HG03280 (cell line): ENCODE data around the gene SUMF2.
"Not testable (repeated sequence)": the region's sequence is repeated elsewhere in the genome, so short reads cannot be mapped to it uniquely, and the experiment has no call there.

Source experiments
- ATAC-seq: cut with Tn5 transposase; IDR thresholded peaks from one replicate; pipeline ENCODE4 v1.9.1; 2021; ENCODE audit warnings: mild to moderate bottlenecking, moderate library complexity; ENCODE audit not compliant: unreplicated experiment

The SUMF2 gene

DNA sequence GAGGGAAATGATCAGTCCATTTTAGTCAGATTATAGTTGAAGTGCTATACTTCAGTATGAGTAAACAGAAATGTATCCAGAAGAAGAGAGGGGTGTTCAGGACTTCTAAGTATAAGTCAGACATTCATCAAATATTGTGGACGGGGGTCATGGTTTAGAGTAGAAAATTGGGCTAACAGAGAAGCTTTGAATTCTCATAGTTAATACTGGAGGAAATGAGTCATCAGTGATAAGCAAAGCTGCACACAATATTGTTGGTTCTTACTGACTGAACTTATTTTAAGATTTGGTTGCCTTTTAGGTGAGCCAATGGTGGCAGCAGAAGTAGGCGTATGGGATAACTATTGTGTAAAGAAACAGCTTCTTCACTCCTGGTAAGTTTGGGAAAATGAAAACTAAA lies 1.7 kb upstream of the SUMF2 start:
- no peak for ATAC-seq

DNA sequence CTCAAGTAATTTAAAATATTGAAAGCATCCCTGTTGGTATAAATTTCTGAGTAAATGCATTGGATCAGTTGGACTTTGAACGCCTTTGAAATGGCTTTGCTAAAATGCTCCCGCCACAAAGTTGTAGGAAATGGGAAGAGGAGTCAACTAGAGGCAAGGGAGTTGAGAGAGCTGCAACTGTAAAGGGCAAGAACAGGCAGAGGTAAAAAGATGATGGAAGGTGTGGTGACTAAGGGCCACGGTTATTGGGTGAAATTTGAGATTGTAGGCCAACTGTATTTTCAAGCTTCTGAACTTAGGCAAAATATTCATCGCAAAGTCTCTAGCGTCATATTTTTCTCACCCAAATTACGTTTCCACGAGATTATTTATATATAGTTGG lies 595 bp upstream of the SUMF2 start:
- no peak for ATAC-seq

- ATAC-seq, result not testable (repeated sequence)
These were observed 2.3 kb downstream of the SUMF2 start for GRCh38 chr7:56066376-56066775.

DNA sequence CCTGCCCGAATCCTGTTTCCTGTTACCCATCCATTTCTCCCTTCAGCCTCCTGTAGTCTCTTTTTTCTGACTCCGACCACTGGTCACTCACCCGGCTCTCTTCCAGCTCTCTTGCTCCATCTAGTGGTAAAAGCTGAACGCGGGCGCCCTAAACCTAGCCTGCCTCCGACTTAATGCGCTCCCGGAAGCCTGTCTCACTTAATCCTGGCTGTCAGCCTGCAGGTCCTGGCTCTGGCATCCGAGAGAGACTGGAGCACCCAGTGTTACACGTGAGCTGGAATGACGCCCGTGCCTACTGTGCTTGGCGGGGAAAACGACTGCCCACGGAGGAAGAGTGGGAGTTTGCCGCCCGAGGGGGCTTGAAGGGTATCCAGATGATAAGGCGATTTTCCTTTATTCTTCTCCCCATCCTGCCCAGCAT lies 10.3 kb downstream of the SUMF2 start:
- ATAC-seq, result peak; percentile 77

GRCh38 chr7:56077681-56078080 lies 13.6 kb downstream of the SUMF2 start:
- no peak for ATAC-seq

GRCh38 chr7:56078196-56078595 lies 14.1 kb downstream of the SUMF2 start:
- ATAC-seq, result no peak

GRCh38 chr7:56079450-56080185 lies 15.5 kb downstream of the SUMF2 start:
- no peak for ATAC-seq

DNA sequence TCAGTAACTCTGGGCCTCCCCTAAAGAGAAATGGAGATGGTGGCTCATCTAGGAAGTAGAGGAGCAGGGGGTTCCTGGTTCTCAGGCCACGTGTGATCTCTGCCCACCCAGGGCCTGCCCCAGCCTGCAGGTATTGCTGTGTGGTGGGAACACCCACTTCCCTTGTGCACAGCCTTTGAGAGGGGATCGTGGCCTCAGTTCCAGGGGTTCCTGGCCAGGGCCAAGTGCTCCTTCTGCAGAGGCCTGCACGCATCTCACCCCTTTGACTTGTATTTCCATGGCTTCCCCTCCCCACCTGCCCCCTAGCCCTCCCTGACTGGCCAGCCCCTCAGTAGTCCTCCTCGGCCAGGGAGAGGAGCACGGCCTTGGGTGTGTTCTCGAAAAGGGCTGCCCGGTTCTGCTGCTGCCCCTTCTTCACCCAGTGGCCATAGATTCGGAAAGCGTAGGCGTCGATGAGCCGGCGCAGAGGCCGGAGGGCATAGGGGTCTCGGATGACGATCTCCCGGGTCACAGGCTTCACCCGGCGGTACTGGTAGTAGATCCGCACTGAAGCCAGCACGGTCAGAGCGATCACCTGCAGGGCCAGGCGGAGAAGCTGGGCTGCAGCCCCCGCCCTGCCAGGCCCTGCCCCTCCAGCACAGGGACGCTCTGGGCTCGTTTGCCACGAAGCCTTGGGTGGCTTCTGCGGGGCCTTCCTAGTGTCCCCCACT lies 16.8 kb downstream of the SUMF2 start:
- not testable (repeated sequence) for ATAC-seq

- no peak for ATAC-seq
These were observed 17.7 kb downstream of the SUMF2 start for GRCh38 chr7:56081626-56082340.

DNA sequence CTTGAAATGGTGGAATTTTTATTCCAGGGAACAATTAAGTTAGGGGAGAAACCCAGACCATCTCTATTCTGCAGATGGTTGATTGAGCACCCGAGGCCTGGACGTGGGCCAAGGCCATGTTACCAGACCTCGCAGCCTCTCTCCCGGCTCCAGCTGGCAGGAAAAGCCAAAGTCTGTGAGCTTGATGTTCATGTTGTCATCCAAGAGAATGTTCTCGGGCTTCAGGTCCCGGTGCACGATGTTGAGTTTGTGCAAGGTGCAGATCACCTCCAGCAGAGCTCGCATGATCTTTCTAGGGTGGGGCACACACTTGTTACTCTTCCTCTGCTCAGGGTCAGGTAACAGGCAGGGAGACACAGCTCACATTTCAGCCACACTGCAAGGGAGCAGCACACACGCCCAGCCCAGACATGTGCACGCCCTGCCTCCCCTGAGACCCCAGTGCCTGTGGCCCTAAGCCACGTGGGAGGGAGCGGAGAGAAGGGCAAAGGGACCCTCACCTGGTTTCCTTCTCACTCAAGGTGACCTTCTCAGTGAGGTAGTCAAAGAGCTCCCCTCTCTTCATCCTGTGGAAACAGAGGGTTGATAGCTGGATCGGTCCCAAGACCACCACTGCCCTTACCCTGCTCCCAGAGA lies 19.2 kb downstream of the SUMF2 start:
- no peak for ATAC-seq

DNA sequence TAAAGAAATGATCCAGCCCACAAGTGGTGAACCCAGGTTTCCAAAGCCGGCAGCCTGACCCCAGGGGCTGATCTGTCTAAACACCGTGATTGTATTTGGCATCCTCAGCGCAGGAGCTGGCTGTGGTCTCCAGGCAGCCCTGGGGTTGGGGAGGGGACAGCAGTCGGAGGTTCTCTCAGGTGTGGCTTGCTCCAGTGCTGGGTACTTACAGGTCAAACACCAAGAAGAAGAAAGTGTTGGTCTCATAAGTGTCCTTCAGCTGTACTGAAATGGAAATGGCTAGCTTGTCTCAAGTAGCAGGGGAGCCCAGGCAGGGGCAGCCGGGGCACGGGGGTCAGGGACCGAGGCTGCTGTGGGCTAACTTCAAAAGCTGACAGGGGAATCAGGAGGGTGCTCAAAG lies 22.7 kb downstream of the SUMF2 start:
- no peak for ATAC-seq

DNA sequence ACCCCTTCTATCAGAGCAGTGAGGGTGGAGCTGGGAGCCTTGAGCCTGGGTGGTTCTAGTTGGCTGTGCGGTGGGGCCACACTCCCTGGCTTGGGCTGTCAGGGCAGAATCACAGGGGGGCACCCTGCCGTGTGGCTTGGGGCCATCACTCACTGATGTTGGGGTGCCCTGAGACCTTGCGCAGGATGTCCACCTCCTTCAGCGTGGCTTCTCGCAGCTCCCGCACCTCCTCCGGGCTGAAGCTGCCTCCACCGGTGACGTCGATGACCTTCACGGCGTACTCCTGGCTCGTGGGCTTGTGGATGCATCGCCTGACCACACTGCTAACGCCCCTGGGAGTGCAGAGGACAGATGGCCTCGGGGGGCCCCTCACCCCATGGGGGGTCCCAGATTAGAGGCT lies 23.4 kb downstream of the SUMF2 start:
- ATAC-seq, result no peak

DNA sequence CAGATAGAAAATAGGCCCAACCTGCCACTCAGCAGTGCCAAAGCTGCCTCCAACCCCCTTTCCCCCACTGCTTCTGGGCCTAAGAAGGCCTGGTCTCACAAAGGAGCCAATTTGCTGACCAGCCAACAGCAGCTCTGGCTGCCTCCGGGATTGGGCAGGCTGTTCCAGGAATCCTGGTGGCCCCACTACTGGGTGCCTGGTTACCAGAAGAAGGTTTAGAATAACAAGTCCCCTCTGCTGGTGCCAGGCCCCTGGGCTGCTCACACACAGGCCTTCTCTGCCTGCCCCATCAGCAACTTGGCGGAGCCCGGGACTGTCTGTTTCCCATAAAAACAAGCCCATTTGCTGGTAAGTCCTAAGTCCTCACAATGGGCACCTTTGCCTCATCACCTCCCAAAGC lies 27.5 kb downstream of the SUMF2 start:
- ATAC-seq, result no peak

DNA sequence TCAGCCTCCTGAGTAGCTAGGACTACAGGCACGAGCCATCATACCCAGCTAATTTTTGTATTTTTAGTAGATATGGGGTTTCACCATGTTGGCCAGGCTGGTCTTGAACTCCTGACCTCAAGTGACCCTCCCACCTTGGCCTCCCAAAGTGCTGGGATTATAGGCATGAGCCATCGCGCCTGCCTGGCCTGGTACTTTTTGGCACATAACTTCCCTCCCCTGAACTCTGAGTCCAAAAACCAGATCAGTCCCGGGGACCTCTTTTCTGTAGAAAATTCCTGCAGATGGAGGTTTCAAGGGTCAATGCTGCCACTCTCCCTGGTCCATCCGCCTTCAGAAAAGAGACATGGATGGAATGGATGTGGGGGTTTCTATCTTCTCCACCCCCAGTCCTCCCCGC lies 28.3 kb downstream of the SUMF2 start:
- not testable (repeated sequence) for ATAC-seq

GRCh38 chr7:56092789-56093531 lies 28.9 kb downstream of the SUMF2 start, which contains the start of gene PHKG1:
Gene PHKG1, minus strand, starts transcription at chr7:56092952. Its CDS starts 4,011 bp downstream, at chr7:56088941.
- no peak for ATAC-seq

GRCh38 chr7:56097700-56098099 lies 33.6 kb downstream of the SUMF2 start:
- no peak for ATAC-seq

GRCh38 chr7:56098187-56099008 lies 34.3 kb downstream of the SUMF2 start:
- not testable (repeated sequence) for ATAC-seq

GRCh38 chr7:56099653-56100052 lies 35.6 kb downstream of the SUMF2 start:
- no peak for ATAC-seq

GRCh38 chr7:56104138-56104537 lies 40.1 kb downstream of the SUMF2 start:
- not testable (repeated sequence) for ATAC-seq

GRCh38 chr7:56105508-56105907 lies 41.4 kb downstream of the SUMF2 start:
- ATAC-seq, result no peak
